Esophagus squamous epithelium (tissue), 4 donors: ENCODE results near the gene CBFA2T3.

Experiments used
- POLR2A ChIP-seq, 4 donors: fragments of 450-650 bp; IDR thresholded peaks; one replicate each; pipeline ENCODE4 v1.6.1; 2017; ENCODE audit warnings: antibody characterized with exemption in 4 of 4, mild to moderate bottlenecking in 4 of 4, moderate library complexity in 3 of 4
- TF ChIP-seq, protein P1 (sequence below), 6 experiments: fragments of 450-650 bp in 4 of 6; fragments of 200-600 bp in 2 of 6; sonication (generic) in 2 of 6; IDR thresholded peaks; one replicate each; pipeline ENCODE4 v1.5.1; 2016 to 2019; ENCODE audit warnings: antibody characterized with exemption in 6 of 6, mild to moderate bottlenecking in 4 of 6, moderate library complexity in 4 of 6

DNA sequence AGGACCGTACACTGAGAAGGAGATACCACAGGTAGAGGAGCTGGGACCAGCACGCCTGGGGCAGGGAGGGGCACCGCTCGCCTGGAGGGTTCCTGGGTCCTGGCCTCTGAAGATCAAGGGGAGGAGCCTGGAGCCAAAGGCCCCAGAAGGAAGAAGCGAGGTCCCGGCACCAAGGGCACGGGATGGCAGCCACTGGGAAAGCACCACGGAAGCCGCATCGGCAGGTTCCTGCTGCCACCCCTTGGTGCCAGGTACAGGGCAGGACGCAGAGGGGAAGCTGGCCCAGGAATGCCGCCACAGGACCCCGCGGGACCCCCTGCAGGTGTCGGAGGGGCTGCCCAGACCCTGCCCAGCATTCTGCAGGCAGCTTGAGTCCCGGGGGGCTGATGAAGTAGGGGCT is 42.5 kb upstream of the CBFA2T3 start:
- no peak for TF ChIP-seq POLR2A (IDR thresholded peaks at IDR 0.05)
- TF ChIP-seq, protein P1, sequence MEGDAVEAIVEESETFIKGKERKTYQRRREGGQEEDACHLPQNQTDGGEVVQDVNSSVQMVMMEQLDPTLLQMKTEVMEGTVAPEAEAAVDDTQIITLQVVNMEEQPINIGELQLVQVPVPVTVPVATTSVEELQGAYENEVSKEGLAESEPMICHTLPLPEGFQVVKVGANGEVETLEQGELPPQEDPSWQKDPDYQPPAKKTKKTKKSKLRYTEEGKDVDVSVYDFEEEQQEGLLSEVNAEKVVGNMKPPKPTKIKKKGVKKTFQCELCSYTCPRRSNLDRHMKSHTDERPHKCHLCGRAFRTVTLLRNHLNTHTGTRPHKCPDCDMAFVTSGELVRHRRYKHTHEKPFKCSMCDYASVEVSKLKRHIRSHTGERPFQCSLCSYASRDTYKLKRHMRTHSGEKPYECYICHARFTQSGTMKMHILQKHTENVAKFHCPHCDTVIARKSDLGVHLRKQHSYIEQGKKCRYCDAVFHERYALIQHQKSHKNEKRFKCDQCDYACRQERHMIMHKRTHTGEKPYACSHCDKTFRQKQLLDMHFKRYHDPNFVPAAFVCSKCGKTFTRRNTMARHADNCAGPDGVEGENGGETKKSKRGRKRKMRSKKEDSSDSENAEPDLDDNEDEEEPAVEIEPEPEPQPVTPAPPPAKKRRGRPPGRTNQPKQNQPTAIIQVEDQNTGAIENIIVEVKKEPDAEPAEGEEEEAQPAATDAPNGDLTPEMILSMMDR (IDR thresholded peaks at IDR 0.05), result no peak
